ENCODE measurements around the gene SLC17A1.

- no peak for TF ChIP-seq POLR2AphosphoS5 (IDR thresholded peaks at IDR 0.05; ENCODE audit: low read depth, low read length)
- TF ChIP-seq, protein P1, sequence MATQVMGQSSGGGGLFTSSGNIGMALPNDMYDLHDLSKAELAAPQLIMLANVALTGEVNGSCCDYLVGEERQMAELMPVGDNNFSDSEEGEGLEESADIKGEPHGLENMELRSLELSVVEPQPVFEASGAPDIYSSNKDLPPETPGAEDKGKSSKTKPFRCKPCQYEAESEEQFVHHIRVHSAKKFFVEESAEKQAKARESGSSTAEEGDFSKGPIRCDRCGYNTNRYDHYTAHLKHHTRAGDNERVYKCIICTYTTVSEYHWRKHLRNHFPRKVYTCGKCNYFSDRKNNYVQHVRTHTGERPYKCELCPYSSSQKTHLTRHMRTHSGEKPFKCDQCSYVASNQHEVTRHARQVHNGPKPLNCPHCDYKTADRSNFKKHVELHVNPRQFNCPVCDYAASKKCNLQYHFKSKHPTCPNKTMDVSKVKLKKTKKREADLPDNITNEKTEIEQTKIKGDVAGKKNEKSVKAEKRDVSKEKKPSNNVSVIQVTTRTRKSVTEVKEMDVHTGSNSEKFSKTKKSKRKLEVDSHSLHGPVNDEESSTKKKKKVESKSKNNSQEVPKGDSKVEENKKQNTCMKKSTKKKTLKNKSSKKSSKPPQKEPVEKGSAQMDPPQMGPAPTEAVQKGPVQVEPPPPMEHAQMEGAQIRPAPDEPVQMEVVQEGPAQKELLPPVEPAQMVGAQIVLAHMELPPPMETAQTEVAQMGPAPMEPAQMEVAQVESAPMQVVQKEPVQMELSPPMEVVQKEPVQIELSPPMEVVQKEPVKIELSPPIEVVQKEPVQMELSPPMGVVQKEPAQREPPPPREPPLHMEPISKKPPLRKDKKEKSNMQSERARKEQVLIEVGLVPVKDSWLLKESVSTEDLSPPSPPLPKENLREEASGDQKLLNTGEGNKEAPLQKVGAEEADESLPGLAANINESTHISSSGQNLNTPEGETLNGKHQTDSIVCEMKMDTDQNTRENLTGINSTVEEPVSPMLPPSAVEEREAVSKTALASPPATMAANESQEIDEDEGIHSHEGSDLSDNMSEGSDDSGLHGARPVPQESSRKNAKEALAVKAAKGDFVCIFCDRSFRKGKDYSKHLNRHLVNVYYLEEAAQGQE (IDR thresholded peaks at IDR 0.05; ENCODE audit: insufficient read depth in 1 of 2, low read depth in 2 of 2, low read length in 2 of 2), result no peak
These were observed 15.6 kb downstream of the SLC17A1 start for GRCh38 chr6:25816252-25816651.

Measured in PFSK-1 (cell line).